H1 (cell line): Measurements from ENCODE around the gene PSME3. TPM values are rescaled to one million over a fixed set of nuclear protein-coding genes. Genes with fewer than 3 reads are reported as not detected.

Experiments
- CTCF ChIA-PET: fragments of 300-600 bp; sonication (Branson Sonifier 250); formaldehyde crosslinking; loops from one replicate; lab custom pipeline; 2021; ENCODE audit not compliant: partially characterized antibody; lab: Charles Lee
- POLR2A ChIA-PET: fragments of 300-600 bp; sonication (Branson Sonifier 250); formaldehyde crosslinking; loops from one replicate; lab custom pipeline; 2021; ENCODE audit warnings: inconsistent platforms; ENCODE audit not compliant: partially characterized antibody; lab: Charles Lee
- DNase-seq, 2 experiments: peaks; one replicate each; pipeline versions ENCODE4 v3.0.0 to v3.0.0-alpha.2; 2010 to 2022; ENCODE audit warnings: low spot score in 2 of 2, low read depth in 1 of 2, mixed read lengths in 1 of 2
- FAIRE-seq: peaks from 2 replicates; lab custom pipeline; 2011; peaks lifted over from hg19 to GRCh38; lab: Jason Lieb, UNC
- H2AFZ ChIP-seq: 2 replicates; pipeline ENCODE4 v1.8.1; 2012; ENCODE audit warnings: low read length, inconsistent platforms
- H2AK5ac ChIP-seq: 2 replicates; pipeline ENCODE4 v1.6.1; 2013; ENCODE audit warnings: low read depth, low read length
- H2BK120ac ChIP-seq: replicated peaks from 2 replicates; pipeline ENCODE3; 2013; ENCODE audit warnings: low read depth, low read length, inconsistent platforms
- H2BK12ac ChIP-seq: 2 replicates; pipeline ENCODE4 v1.6.1; 2013; ENCODE audit warnings: low read depth, low read length
- H2BK15ac ChIP-seq: 2 replicates; pipeline ENCODE4 v1.6.1; 2013; ENCODE audit warnings: low read length
- H2BK20ac ChIP-seq: 2 replicates; pipeline ENCODE4 v1.6.1; 2013; ENCODE audit warnings: low read length
- H2BK5ac ChIP-seq: 2 replicates; pipeline ENCODE4 v1.6.1; 2013; ENCODE audit warnings: low read depth, low read length
- H3K14ac ChIP-seq: 2 replicates; pipeline ENCODE4 v1.6.1; 2013; ENCODE audit warnings: inconsistent platforms; ENCODE audit not compliant: insufficient read length
- H3K18ac ChIP-seq: 2 replicates; pipeline ENCODE4 v1.6.1; 2013; ENCODE audit warnings: low read length; ENCODE audit errors: extremely low read depth
- H3K23ac ChIP-seq: 2 replicates; pipeline ENCODE4 v1.6.1; 2013; ENCODE audit warnings: inconsistent platforms; ENCODE audit not compliant: insufficient read length
- H3K23me2 ChIP-seq: 2 replicates; pipeline ENCODE4 v1.6.1; 2013; ENCODE audit warnings: low read depth, low read length
- H3K27ac ChIP-seq: 2 replicates; pipeline ENCODE4 v1.6.1; 2011; ENCODE audit warnings: low read depth, low read length, inconsistent platforms
- H3K27me3 ChIP-seq, 4 experiments: replicated peaks in 1 of 4; 1 replicate in 1 of 4; 2 replicates in 3 of 4; pipeline versions ENCODE4 v1.6.1 to v1.8.1; 2011 to 2013; ENCODE audit warnings: low read length in 3 of 4, mild to moderate bottlenecking in 3 of 4, inconsistent platforms in 2 of 4, mixed read lengths in 2 of 4, moderate library complexity in 1 of 4; ENCODE audit not compliant: control insufficient read depth in 3 of 4, insufficient read depth in 3 of 4; ENCODE audit errors: extremely low read depth in 1 of 4
- H3K36me3 ChIP-seq, 4 experiments: 2 replicates each; pipeline versions ENCODE4 v1.6.1 to v1.8.1; 2011 to 2013; ENCODE audit warnings: mild to moderate bottlenecking in 4 of 4, low read length in 3 of 4, moderate library complexity in 2 of 4, control low read depth in 1 of 4, inconsistent platforms in 1 of 4; ENCODE audit not compliant: insufficient read depth in 4 of 4, control insufficient read depth in 2 of 4
- H3K4ac ChIP-seq: replicated peaks from 2 replicates; pipeline ENCODE3; 2013; ENCODE audit warnings: low read length, low read depth, mixed read lengths, inconsistent platforms; ENCODE audit not compliant: insufficient read length
- H3K4me1 ChIP-seq, 4 experiments: replicated peaks in 1 of 4; 1 replicate in 1 of 4; 2 replicates in 3 of 4; pipeline versions ENCODE4 v1.6.1 to v1.8.1; 2011 to 2013; ENCODE audit warnings: low read length in 3 of 4, inconsistent platforms in 2 of 4, mixed read lengths in 1 of 4; ENCODE audit not compliant: insufficient read depth in 4 of 4, control insufficient read depth in 3 of 4
- H3K4me2 ChIP-seq, 2 experiments: 2 replicates each; pipeline versions ENCODE4 v1.6.1 to v1.8.1; 2011 to 2013; ENCODE audit warnings: low read depth in 2 of 2, low read length in 2 of 2, control low read depth in 1 of 2, inconsistent platforms in 1 of 2, mild to moderate bottlenecking in 1 of 2; ENCODE audit not compliant: insufficient read depth in 1 of 2
- H3K4me3 ChIP-seq, 4 experiments: fragments of 200-600, 300-600 bp in 1 of 4; sonication (generic), shearing (Covaris generic), sonication (Bioruptor Twin) in 1 of 4; 2 replicates each; pipeline versions ENCODE4 v1.5.1 to v1.8.1; 2011 to 2016; ENCODE audit warnings: low read length in 4 of 4, low read depth in 3 of 4, control low read depth in 2 of 4, inconsistent platforms in 2 of 4, mild to moderate bottlenecking in 2 of 4, mixed read lengths in 1 of 4, moderate library complexity in 1 of 4; ENCODE audit not compliant: insufficient read depth in 2 of 4; ENCODE audit errors: extremely low read depth in 1 of 4
- H3K56ac ChIP-seq: replicated peaks from 2 replicates; pipeline ENCODE3; 2013; ENCODE audit warnings: low read depth, mild to moderate bottlenecking, mixed read lengths, low read length, inconsistent platforms; ENCODE audit not compliant: insufficient read length
- H3K79me1 ChIP-seq: 2 replicates; pipeline ENCODE4 v1.6.1; 2013; ENCODE audit warnings: low read depth, low read length, control low read depth
- H3K79me2 ChIP-seq, 2 experiments: 2 replicates each; pipeline versions ENCODE4 v1.6.1 to v1.8.1; 2012 to 2013; ENCODE audit warnings: low read length in 2 of 2, mild to moderate bottlenecking in 2 of 2, inconsistent platforms in 1 of 2; ENCODE audit not compliant: insufficient read depth in 2 of 2, control insufficient read depth in 1 of 2
- H3K9ac ChIP-seq, 4 experiments: replicated peaks in 1 of 4; 1 replicate in 1 of 4; 2 replicates in 3 of 4; pipeline versions ENCODE4 v1.6.1 to v1.8.1; 2011 to 2013; ENCODE audit warnings: low read depth in 3 of 4, low read length in 3 of 4, control low read depth in 2 of 4, mild to moderate bottlenecking in 2 of 4, moderate library complexity in 2 of 4, inconsistent platforms in 1 of 4; ENCODE audit errors: extremely low read depth in 1 of 4
- H3K9me3 ChIP-seq, 2 experiments: 2 replicates each; pipeline versions ENCODE4 v1.6.1 to v1.8.1; 2012 to 2013; ENCODE audit warnings: mild to moderate bottlenecking in 2 of 2, moderate library complexity in 2 of 2, control low read depth in 1 of 2, inconsistent platforms in 1 of 2, low read depth in 1 of 2, low read length in 1 of 2, mixed read lengths in 1 of 2; ENCODE audit not compliant: insufficient read depth in 2 of 2
- H4K20me1 ChIP-seq, 2 experiments: replicated peaks in 1 of 2; 2 replicates each; pipeline versions ENCODE3 to v1.8.1; 2011 to 2013; ENCODE audit warnings: inconsistent platforms in 2 of 2, low read length in 2 of 2, mild to moderate bottlenecking in 1 of 2; ENCODE audit not compliant: insufficient read depth in 2 of 2, control insufficient read depth in 1 of 2
- H4K5ac ChIP-seq: 2 replicates; pipeline ENCODE4 v1.6.1; 2013; ENCODE audit warnings: low read length, low read depth, mixed read lengths, inconsistent platforms; ENCODE audit not compliant: insufficient read length
- H4K8ac ChIP-seq: 2 replicates; pipeline ENCODE4 v1.8.0; 2013; ENCODE audit warnings: mild to moderate bottlenecking, moderate library complexity, low read length, inconsistent platforms; ENCODE audit not compliant: insufficient read depth; ENCODE audit errors: extremely low read depth
- H4K91ac ChIP-seq: replicated peaks from 2 replicates; pipeline ENCODE3; 2013; ENCODE audit warnings: low read length, mixed read lengths, inconsistent platforms; ENCODE audit not compliant: insufficient read length
- HDAC6 ChIP-seq: IDR thresholded peaks from one replicate; pipeline ENCODE4 v1.7.1; 2012; ENCODE audit warnings: low read depth, mild to moderate bottlenecking, inconsistent platforms, low read length, moderate library complexity
- WGBS, 2 experiments: shearing (Covaris generic) in 1 of 2; methylation state at CpG; one replicate each; pipeline versions ENCODE4 v1.1.6 to v1.1.7; 2013 to 2015; ENCODE audit warnings: low lambda C conversion rate in 2 of 2, mixed read lengths in 2 of 2, inconsistent platforms in 1 of 2, low coverage in 1 of 2, missing lambda C conversion rate in 1 of 2; ENCODE audit not compliant: insufficient replicate concordance in 2 of 2, insufficient coverage in 1 of 2, insufficient read length in 1 of 2; ENCODE audit errors: extremely low coverage in 1 of 2, missing lambda C conversion rate in 1 of 2; 5-methylcytosine and 5-hydroxymethylcytosine counted together
- polyA plus RNA-seq, 7 experiments: library from polyadenylated mRNA; depleted of rRNA in 3 of 7; stranded (reverse) in 5 of 7; unstranded in 2 of 7; fragments of >200 nt in 5 of 7; fragments of 200-250 nt in 2 of 7; gene quantifications; 1 replicate in 5 of 7; 2 replicates in 1 of 7; 4 replicates in 1 of 7; pipeline versions ENCODE4 v1.2.1 to v1.2.3, GENCODE V29; 2011 to 2013; ENCODE audit warnings: missing spikeins in 2 of 7, mixed read lengths in 2 of 7
- total RNA-seq: library from RNA; stranded (reverse); fragmentation: NEBNext Ultra II Directional; extraction: Animal tissue kit (Norgen Biotek cat#: 25700); gene quantifications from 2 replicates; pipeline ENCODE4 v1.2.1, GENCODE V29; 2021

Gene PSME3
- total and polyA plus RNA-seq, 2 of the 8 experiments (the other 6 are each of a cell fraction or from before 2014, with no cell fraction given): 149 to 224 TPM

- Histone ChIP-seq H2BK5ac (no peak within 1 kb of the TSS), H4K91ac (no peak within 1 kb of the TSS), H3K14ac (no peak within 1 kb of the TSS), H2BK20ac (no peak within 1 kb of the TSS), H3K79me2 (no peaks in the 10 kb centered on the region), H4K5ac (no peak within 1 kb of the TSS), H3K9ac (no peak within 1 kb of the TSS), H3K27me3 (no peaks in the 10 kb centered on the region; a peak in 1 of 7 replicates), H3K23me2 (no peaks in the 10 kb centered on the region), H3K4me3 (no peak within 1 kb of the TSS), H3K9me3 (no peaks in the 10 kb centered on the region), H2BK12ac (no peak within 1 kb of the TSS), H3K4ac (no peak within 1 kb of the TSS), H3K56ac (no peak within 1 kb of the TSS), H2BK15ac (no peak within 1 kb of the TSS), H2BK120ac (no peak within 1 kb of the TSS), H2AFZ (no peak within 1 kb of the TSS), H3K23ac (no peak within 1 kb of the TSS), H3K79me1 (no peaks in the 10 kb centered on the region), H3K27ac (no peak within 1 kb of the TSS), H3K36me3 (peaks cover 26 to 62% (median 43%) of the 10 kb centered on the region in 4 experiments), H3K18ac (no peak within 1 kb of the TSS), H2AK5ac (no peak within 1 kb of the TSS), H4K20me1 (peaks cover 11 to 19% of the 10 kb centered on the region in 2 experiments), H3K4me2 (no peak within 1 kb of the TSS), H4K8ac (no peak within 1 kb of the TSS; the same call in 1 of the 2 replicates), H3K4me1 (no peaks in the 10 kb centered on the region; a peak in 1 of 7 replicates)
- CTCF ChIA-PET: interaction anchor here (0.6 to 8.9 kb wide), 22 partner anchors 8 to 155 kb away, joined by 3 to 141 read pairs (median 6); partner anchors contain the start of genes BECN1, PSME3 and RUNDC1
- no peak for TF ChIP-seq HDAC6
- WGBS, 2 experiments: 93% methylated on average over 4 of the region's 4 CpGs; no CpG with 5 or more reads in 1 of the 2 experiments
- FAIRE-seq: no peak
- POLR2A ChIA-PET: interaction anchor here (0.9 to 10.4 kb wide), 13 partner anchors 8 to 154 kb away, joined by 3 to 111 read pairs (median 7); partner anchors contain the start of genes AARSD1, BECN1, PSME3 and RPL27
- DNase-seq: no peak
Measured at GRCh38 chr17:42844271-42844670, 11.1 kb downstream of the PSME3 start, which contains the start of gene AOC2. AOC2 (plus strand) TSS chr17:42844580; CDS start chr17:42844627, 47 bp downstream.
